Parathyroid adenoma (tissue), 2 donors: Measurements from ENCODE around the gene ELP4.

ENCODE experiments used
- H2AFZ ChIP-seq: fragments of 300-600 bp; sonication (generic); one replicate; pipeline ENCODE4 v1.7.0; 2017; ENCODE audit warnings: antibody characterized with exemption, mild to moderate bottlenecking
- H3K27ac ChIP-seq: fragments of 300-600 bp; sonication (generic); one replicate; pipeline ENCODE4 v1.7.0; 2017
- H3K27me3 ChIP-seq: fragments of 300-600 bp; sonication (generic); one replicate; pipeline ENCODE4 v1.7.0; 2017; ENCODE audit warnings: low read length; ENCODE audit not compliant: control insufficient read depth, insufficient read depth
- H3K36me3 ChIP-seq: fragments of 300-600 bp; sonication (generic); one replicate; pipeline ENCODE4 v1.7.0; 2017; ENCODE audit warnings: low read length; ENCODE audit not compliant: control insufficient read depth, insufficient read depth
- H3K4me1 ChIP-seq: fragments of 300-600 bp; sonication (generic); one replicate; pipeline ENCODE4 v1.7.0; 2017; ENCODE audit warnings: control low read depth
- H3K4me2 ChIP-seq: fragments of 300-600 bp; sonication (generic); one replicate; pipeline ENCODE4 v1.7.0; 2017; ENCODE audit warnings: low read length
- H3K4me3 ChIP-seq: fragments of 300-600 bp; sonication (generic); one replicate; pipeline ENCODE4 v1.7.0; 2017; ENCODE audit warnings: low read depth, low read length
- H3K79me2 ChIP-seq: fragments of 300-600 bp; sonication (generic); one replicate; pipeline ENCODE4 v1.7.0; 2017; ENCODE audit warnings: control low read depth
- H3K9ac ChIP-seq: fragments of 300-600 bp; sonication (generic); one replicate; pipeline ENCODE4 v1.7.0; 2017; ENCODE audit warnings: mild to moderate bottlenecking
- H3K9me3 ChIP-seq: fragments of 300-600 bp; sonication (generic); one replicate; pipeline ENCODE4 v1.7.0; 2017; ENCODE audit warnings: low read length; ENCODE audit not compliant: control insufficient read depth
- TF ChIP-seq, protein P1 (sequence below): fragments of 300-600 bp; sonication (generic); IDR thresholded peaks from one replicate; pipeline ENCODE4 v1.7.0; 2017; ENCODE audit warnings: antibody characterized with exemption, mild to moderate bottlenecking
- donor health status: primary hyperparathyroidism.

The ELP4 gene

GRCh38 chr11:31809857-31810778 lies 300.6 kb downstream of the ELP4 start:
- Histone ChIP-seq H3K9ac (no peak overlapping the region), H3K4me1 (no peaks in the 10 kb centered on the region), H3K4me3 (peak overlapping the region; percentile 2)

DNA sequence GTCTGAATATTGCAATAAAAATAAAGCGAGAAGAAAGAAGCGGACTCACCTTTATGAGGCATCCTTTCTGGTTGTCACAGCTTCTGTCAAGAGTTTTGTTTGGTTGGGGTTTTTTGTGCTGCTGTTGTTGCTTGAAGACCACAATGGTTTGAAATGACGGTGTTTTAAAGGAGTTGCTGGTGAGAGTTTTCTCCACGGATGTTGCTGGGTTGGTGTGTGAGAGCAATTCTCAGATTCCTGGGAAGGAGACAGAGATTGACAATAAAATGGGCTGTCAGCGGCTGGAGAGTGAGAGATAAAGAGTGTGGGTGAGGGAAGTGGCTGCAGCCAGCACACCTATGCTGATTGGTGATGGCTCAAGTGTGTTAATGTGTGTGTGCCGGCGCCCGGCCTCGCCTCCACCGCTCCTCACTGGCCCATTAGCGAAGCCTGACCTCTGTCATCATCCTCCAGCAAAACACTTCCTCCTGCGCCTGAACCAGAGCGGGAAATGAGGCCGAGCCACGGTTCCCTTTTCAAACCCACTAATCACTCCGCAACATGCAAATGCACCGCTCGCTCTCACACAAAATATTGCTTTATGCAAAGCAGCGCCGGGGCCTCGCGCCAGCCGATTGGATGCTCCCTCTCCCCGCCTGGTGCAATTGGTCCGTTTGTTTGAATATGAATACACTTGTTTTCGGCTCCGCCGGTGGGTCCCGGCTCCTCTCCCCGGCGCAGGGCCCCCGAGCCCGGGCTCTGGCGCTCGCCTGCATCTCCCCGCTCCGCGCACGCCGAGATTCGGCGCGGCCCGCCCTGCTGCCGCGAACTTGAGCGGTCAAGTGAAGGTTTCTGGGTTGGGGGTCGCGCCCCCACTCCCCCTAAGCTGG lies 301.4 kb downstream of the ELP4 start, which contains the start of gene PAX6:
Gene PAX6 (minus strand): TSS at position 544 of the 869 bp plus-strand sequence. CDS start 4,911 bp downstream, outside the sequence.
- Histone ChIP-seq H3K36me3 (no peaks in the 10 kb centered on the region), H3K27me3 (peaks cover 13% of the 10 kb centered on the region), H3K27ac (no peak within 1 kb of the TSS), H3K4me1 (no peaks in the 10 kb centered on the region), H3K4me3 (peak within 1 kb of the TSS; percentile 9), H3K4me2 (peak within 1 kb of the TSS; percentile 53), H3K9me3 (no peaks in the 10 kb centered on the region), H3K79me2 (no peaks in the 10 kb centered on the region), H2AFZ (peak within 1 kb of the TSS; percentile 46), H3K9ac (no peak within 1 kb of the TSS)
- TF ChIP-seq, protein P1, sequence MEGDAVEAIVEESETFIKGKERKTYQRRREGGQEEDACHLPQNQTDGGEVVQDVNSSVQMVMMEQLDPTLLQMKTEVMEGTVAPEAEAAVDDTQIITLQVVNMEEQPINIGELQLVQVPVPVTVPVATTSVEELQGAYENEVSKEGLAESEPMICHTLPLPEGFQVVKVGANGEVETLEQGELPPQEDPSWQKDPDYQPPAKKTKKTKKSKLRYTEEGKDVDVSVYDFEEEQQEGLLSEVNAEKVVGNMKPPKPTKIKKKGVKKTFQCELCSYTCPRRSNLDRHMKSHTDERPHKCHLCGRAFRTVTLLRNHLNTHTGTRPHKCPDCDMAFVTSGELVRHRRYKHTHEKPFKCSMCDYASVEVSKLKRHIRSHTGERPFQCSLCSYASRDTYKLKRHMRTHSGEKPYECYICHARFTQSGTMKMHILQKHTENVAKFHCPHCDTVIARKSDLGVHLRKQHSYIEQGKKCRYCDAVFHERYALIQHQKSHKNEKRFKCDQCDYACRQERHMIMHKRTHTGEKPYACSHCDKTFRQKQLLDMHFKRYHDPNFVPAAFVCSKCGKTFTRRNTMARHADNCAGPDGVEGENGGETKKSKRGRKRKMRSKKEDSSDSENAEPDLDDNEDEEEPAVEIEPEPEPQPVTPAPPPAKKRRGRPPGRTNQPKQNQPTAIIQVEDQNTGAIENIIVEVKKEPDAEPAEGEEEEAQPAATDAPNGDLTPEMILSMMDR = no peak

More at GRCh38 chr11:31809857-31810778, 300.6 kb downstream of the ELP4 start:
- Histone ChIP-seq H3K27ac (no peak overlapping the region), H3K4me2 (peak overlapping the region; percentile 53), H3K36me3 (no peaks in the 10 kb centered on the region), H3K79me2 (no peaks in the 10 kb centered on the region), H3K9me3 (no peaks in the 10 kb centered on the region), H3K27me3 (peaks cover 13% of the 10 kb centered on the region), H2AFZ (peak overlapping the region; percentile 46)
- TF ChIP-seq, protein P1 = no peak

- Histone ChIP-seq H3K79me2 (no peaks in the 10 kb centered on the region), H3K9ac (no peak overlapping the region), H3K4me1 (no peaks in the 10 kb centered on the region)
Observed at GRCh38 chr11:31812383-31813381, 303.1 kb downstream of the ELP4 start.

More at GRCh38 chr11:31812383-31813381, 303.1 kb downstream of the ELP4 start:
- Histone ChIP-seq H3K4me2 (peak overlapping the region; percentile 63), H2AFZ (no peak overlapping the region), H3K4me3 (peak overlapping the region; percentile 25), H3K27ac (no peak overlapping the region), H3K36me3 (no peaks in the 10 kb centered on the region), H3K9me3 (no peaks in the 10 kb centered on the region), H3K27me3 (peaks cover 16% of the 10 kb centered on the region)
- TF ChIP-seq, protein P1 = no peak
